ENCODE results near the gene NPC1.
A peak's percentile ranks its signal among the peaks of the same experiment; 100 is the strongest.

The NPC1 gene

DNA sequence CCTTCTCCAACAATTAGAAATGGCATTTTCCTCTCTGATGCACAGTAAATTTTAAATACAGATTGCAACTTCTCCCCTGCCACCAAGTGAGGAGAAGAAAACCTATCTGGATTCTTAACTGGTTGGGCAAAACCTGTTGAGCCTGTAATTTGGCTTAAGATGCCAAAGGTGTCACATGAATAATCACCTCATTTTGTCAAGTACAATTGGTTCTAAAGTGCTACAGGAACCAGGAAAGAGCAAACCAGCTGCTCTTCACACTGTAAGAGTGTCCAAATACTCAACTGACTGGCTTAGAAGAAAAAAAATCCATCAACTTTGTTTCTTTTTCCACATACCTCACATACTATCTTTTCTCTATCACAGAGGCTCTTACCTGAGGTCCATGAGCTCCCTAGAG, 35.4 kb downstream of the NPC1 start:
- TF ChIP-seq, protein P1, sequence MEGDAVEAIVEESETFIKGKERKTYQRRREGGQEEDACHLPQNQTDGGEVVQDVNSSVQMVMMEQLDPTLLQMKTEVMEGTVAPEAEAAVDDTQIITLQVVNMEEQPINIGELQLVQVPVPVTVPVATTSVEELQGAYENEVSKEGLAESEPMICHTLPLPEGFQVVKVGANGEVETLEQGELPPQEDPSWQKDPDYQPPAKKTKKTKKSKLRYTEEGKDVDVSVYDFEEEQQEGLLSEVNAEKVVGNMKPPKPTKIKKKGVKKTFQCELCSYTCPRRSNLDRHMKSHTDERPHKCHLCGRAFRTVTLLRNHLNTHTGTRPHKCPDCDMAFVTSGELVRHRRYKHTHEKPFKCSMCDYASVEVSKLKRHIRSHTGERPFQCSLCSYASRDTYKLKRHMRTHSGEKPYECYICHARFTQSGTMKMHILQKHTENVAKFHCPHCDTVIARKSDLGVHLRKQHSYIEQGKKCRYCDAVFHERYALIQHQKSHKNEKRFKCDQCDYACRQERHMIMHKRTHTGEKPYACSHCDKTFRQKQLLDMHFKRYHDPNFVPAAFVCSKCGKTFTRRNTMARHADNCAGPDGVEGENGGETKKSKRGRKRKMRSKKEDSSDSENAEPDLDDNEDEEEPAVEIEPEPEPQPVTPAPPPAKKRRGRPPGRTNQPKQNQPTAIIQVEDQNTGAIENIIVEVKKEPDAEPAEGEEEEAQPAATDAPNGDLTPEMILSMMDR (IDR thresholded peaks at IDR 0.05; ENCODE audit: control insufficient read depth, extremely low read depth, insufficient read depth) = no peak
- DNase-seq (ENCODE audit: low read depth) = peak; percentile 93
- H3K4me3 ChIP-seq (ENCODE audit: low read depth, low read length) = no peak overlapping the region

DNA sequence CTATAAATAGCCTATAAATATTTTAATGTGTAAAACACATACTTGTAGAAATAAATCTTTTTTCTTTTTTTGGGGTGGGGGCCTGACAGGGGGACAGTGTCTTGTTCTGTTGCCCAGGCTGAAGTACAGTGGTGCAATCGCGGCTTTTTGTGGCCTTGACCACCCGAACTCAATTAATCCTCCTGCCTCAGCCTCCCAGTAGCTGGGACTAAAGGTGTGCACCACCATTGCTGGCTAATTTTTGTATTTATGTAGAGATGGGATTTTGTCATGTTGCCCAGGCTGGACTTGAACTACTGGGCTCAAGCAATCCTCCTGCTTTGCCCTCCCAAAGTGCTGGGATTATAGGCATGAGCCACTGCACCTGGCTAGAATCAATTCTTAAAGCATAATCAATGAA, 37.6 kb downstream of the NPC1 start:
- TF ChIP-seq, protein P1 (IDR thresholded peaks at IDR 0.05; ENCODE audit: control insufficient read depth, extremely low read depth, insufficient read depth) = no peak
- no peak overlapping the region for H3K4me3 ChIP-seq (ENCODE audit: low read depth, low read length)
- DNase-seq (ENCODE audit: low read depth) = no peak

DNA sequence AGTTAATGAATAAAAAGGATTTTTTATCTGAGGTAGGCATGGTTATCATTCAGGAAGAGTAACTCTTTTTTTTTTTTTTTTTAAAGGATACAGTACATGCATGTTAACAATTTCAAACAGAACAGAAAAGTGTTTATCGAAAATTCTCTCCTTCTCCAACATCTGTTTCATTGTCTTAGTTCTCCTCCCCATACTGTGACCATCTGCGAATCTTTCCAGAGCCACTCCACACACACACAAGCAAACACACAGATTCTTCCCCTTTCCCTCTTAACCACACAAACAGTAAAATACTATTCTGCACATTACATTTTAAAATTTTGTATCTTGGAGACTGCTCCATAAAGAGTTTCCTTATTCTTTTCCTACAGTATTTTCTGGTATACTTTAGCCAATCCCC, 38.0 kb downstream of the NPC1 start:
- TF ChIP-seq, protein P1 (IDR thresholded peaks at IDR 0.05; ENCODE audit: control insufficient read depth, extremely low read depth, insufficient read depth) = no peak
- no peak for DNase-seq (ENCODE audit: low read depth)
- H3K4me3 ChIP-seq (ENCODE audit: low read depth, low read length) = no peak overlapping the region

DNA sequence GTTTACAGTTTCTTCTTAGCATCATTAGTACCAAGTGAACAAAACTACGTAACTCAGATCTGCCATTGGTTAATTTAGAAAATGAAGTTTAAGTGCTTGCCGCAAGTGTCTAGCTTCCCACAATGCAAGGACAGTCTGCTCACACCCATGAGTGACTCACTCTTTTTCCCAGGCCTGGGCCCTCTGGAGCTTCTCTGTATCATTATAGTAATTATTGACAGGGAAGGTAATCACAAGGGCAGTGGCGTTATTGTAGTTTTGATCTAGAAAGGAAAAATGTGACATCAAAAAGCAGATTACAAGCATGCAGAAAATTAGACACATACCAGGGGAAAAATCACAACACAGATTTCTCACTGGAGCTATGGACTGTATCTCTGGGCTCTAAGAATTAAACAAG, 38.5 kb downstream of the NPC1 start:
- TF ChIP-seq, protein P1 (IDR thresholded peaks at IDR 0.05; ENCODE audit: control insufficient read depth, extremely low read depth, insufficient read depth) = no peak
- DNase-seq (ENCODE audit: low read depth) = no peak
- no peak overlapping the region for H3K4me3 ChIP-seq (ENCODE audit: low read depth, low read length)

DNA sequence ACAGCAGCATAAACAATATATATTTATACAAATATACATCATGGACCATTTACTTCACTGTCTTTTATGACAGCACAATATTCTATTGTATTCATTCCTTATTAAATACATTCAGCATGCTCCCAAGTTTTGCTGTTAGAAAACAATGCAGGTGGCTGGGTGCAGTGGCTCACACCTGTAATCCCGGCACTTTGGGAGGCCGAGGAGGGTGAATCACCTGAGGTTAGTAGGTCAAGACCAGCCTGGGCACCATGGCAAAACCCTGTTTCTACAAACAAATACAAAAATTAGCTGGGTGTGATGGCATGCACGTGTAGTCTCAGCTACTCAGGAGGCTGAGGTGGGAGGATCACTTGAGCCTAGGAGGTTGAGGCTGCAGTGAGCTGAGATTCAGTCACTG, 39.0 kb downstream of the NPC1 start:
- no peak overlapping the region for H3K4me3 ChIP-seq (ENCODE audit: low read depth, low read length)
- TF ChIP-seq, protein P1 (IDR thresholded peaks at IDR 0.05; ENCODE audit: control insufficient read depth, extremely low read depth, insufficient read depth) = no peak
- DNase-seq (ENCODE audit: low read depth) = no peak

DNA sequence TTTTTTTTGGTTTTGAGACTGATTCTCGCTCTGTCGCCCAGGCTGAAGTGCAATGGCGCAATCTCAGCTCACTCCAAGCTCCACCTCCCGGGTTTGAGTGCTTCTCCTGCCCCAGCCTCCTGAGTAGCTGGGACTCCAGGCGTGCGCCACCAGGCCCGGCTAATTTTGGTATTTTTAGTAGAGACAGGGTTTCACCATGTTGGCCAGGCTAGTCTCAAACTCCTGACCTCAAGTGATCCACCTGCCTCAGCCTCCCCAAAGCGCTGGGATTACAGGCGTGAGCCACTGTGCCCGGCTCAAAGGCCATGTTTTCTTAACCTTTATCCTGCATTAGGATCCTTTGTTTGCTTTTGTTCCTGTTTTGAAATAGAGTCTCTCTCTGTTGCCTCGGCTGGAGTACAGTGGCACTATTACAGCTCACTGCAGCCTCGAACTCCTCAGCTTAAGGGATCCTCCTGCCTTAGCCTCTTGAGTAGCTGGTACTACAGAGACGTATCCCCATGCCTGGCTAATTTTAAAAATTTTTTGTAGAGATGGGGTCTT, 41.0 kb downstream of the NPC1 start:
- no peak overlapping the region for H3K4me3 ChIP-seq (ENCODE audit: low read depth, low read length)
- no peak for DNase-seq (ENCODE audit: low read depth)
- TF ChIP-seq, protein P1 (IDR thresholded peaks at IDR 0.05; ENCODE audit: control insufficient read depth, extremely low read depth, insufficient read depth) = no peak

DNA sequence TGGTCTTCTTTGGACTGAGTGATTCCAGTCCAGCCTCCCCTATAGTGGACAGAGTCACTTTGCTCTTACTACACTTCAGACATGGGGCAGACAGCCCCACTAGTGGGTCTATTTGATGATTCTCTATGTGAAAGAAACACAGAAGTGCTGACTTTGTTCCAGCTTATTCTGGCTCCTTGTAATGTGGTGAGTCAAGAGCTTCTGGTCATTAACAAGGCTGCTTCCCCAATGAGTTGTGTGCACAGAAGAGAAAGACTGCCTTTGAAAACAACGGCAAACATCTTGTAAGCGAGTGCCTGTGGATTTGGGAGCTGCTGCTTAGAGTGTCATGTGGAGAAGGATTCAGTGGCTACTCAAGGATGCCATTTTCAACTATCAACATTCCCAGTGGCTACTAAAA, 43.8 kb downstream of the NPC1 start:
- no peak overlapping the region for H3K4me3 ChIP-seq (ENCODE audit: low read depth, low read length)
- DNase-seq (ENCODE audit: low read depth) = no peak
- TF ChIP-seq, protein P1 (IDR thresholded peaks at IDR 0.05; ENCODE audit: control insufficient read depth, extremely low read depth, insufficient read depth) = no peak
